ENCODE measurements around the gene PCDHA1. TPM values are rescaled to one million over a fixed set of nuclear protein-coding genes. Genes with fewer than 3 reads are reported as not detected.

The PCDHA1 gene
- total and polyA plus RNA-seq, 10 donors = 0.05 TPM; not detected in 9

Small RNAs within 50 kb of the gene (small RNA-seq; reads per million reads assigned to genes)
- gene AC010223.1 = 0 reads per million in 4 donors

Other genes starting within 250 kb of the PCDHA1 start
- gene EIF4EBP3, start 238.5 kb upstream of the PCDHA1 start, total RNA-seq = 10 to 100 TPM; 11.5 to 24.5 (median 16.2) TPM
- gene EIF4EBP3, start 238.5 kb upstream of the PCDHA1 start, polyA plus RNA-seq = 10 to 100 TPM; 60.9 to 75.6 (median 61.6) TPM
- 10 to 100 TPM; 22.9 to 33.5 (median 25.4) TPM for gene SRA1, start 228.7 kb upstream of the PCDHA1 start, total RNA-seq
- gene SRA1, start 228.7 kb upstream of the PCDHA1 start, polyA plus RNA-seq = 10 to 100 TPM; 32.6 to 42.1 (median 36.6) TPM
- 10 to 100 TPM; 31.9 to 57.8 (median 42.2) TPM for gene APBB3, start 221.5 kb upstream of the PCDHA1 start, total RNA-seq
- gene APBB3, start 221.5 kb upstream of the PCDHA1 start, polyA plus RNA-seq = 10 to 100 TPM; 26.0 to 43.4 (median 41.0) TPM
- 10 to 100 TPM; 44.1 to 64.0 (median 58.7) TPM for gene SLC35A4, start 221.3 kb upstream of the PCDHA1 start, total RNA-seq
- 10 to 100 TPM; 23.3 to 40.8 (median 27.7) TPM for gene SLC35A4, start 221.3 kb upstream of the PCDHA1 start, polyA plus RNA-seq
- gene CD14, start 153.0 kb upstream of the PCDHA1 start, total RNA-seq = 100 to 1,000 TPM in 4 of 7 donors, 10 to 100 TPM in 3; 80.2 to 209 (median 101) TPM
- 10 to 100 TPM; 40.2 to 60.9 (median 48.9) TPM for gene CD14, start 153.0 kb upstream of the PCDHA1 start, polyA plus RNA-seq
- 10 to 100 TPM; 18.3 to 55.2 (median 24.5) TPM for gene TMCO6, start 146.7 kb upstream of the PCDHA1 start, total RNA-seq
- 10 to 100 TPM; 12.0 to 21.0 (median 18.2) TPM for gene TMCO6, start 146.7 kb upstream of the PCDHA1 start, polyA plus RNA-seq
- 10 to 100 TPM; 35.1 to 61.4 (median 46.9) TPM for gene NDUFA2, start 138.5 kb upstream of the PCDHA1 start, total RNA-seq
- 100 to 1,000 TPM; 211 to 237 (median 216) TPM for gene NDUFA2, start 138.5 kb upstream of the PCDHA1 start, polyA plus RNA-seq
- 100 to 1,000 TPM in 2 of 7 donors, 10 to 100 TPM in 5; 77.2 to 139 (median 90.4) TPM for gene IK, start 138.3 kb upstream of the PCDHA1 start, total RNA-seq
- 10 to 100 TPM; 61.1 to 68.0 (median 64.4) TPM for gene IK, start 138.3 kb upstream of the PCDHA1 start, polyA plus RNA-seq
- 10 to 100 TPM; 23.0 to 30.8 (median 25.7) TPM for gene WDR55, start 121.2 kb upstream of the PCDHA1 start, total RNA-seq
- gene WDR55, start 121.2 kb upstream of the PCDHA1 start, polyA plus RNA-seq = 10 to 100 TPM; 14.2 to 25.6 (median 21.6) TPM
- gene DND1, start 112.6 kb upstream of the PCDHA1 start, total RNA-seq = 1 to 10 TPM; 1.2 to 2.8 (median 1.8) TPM
- 1 to 10 TPM; 2.2 to 4.7 (median 3.8) TPM for gene DND1, start 112.6 kb upstream of the PCDHA1 start, polyA plus RNA-seq
- 10 to 100 TPM; 41.9 to 53.9 (median 47.6) TPM for gene HARS1, start 94.8 kb upstream of the PCDHA1 start, total RNA-seq
- 10 to 100 TPM; 38.4 to 46.3 (median 45.5) TPM for gene HARS1, start 94.8 kb upstream of the PCDHA1 start, polyA plus RNA-seq
- 10 to 100 TPM; 30.2 to 40.8 (median 37.2) TPM for gene HARS2, start 94.7 kb upstream of the PCDHA1 start, total RNA-seq
- 10 to 100 TPM; 16.5 to 26.1 (median 24.1) TPM for gene HARS2, start 94.7 kb upstream of the PCDHA1 start, polyA plus RNA-seq
- 10 to 100 TPM; 34.4 to 52.3 (median 43.1) TPM for gene ZMAT2, start 85.7 kb upstream of the PCDHA1 start, total RNA-seq
- gene ZMAT2, start 85.7 kb upstream of the PCDHA1 start, polyA plus RNA-seq = 10 to 100 TPM; 44.1 to 80.3 (median 57.8) TPM
- gene PCDHA2, start 8.7 kb downstream of the PCDHA1 start, total RNA-seq = under 1 TPM in 1 of 7 donors, not detected in 6; 0.09 TPM
- gene PCDHA2, start 8.7 kb downstream of the PCDHA1 start, polyA plus RNA-seq = under 1 TPM in 1 of 3 donors, not detected in 2; 0.03 TPM
- 1 to 10 TPM in 1 of 7 donors, under 1 TPM in 5, not detected in 1; 0.07 to 2.3 (median 0.61) TPM for gene PCDHA3, start 14.9 kb downstream of the PCDHA1 start, total RNA-seq
- under 1 TPM in 2 of 3 donors, not detected in 1; 0.03 to 0.08 TPM for gene PCDHA3, start 14.9 kb downstream of the PCDHA1 start, polyA plus RNA-seq
- gene PCDHA4, start 20.9 kb downstream of the PCDHA1 start, total RNA-seq = 1 to 10 TPM in 1 of 7 donors, under 1 TPM in 6; 0.13 to 1.2 (median 0.51) TPM
- gene PCDHA4, start 20.9 kb downstream of the PCDHA1 start, polyA plus RNA-seq = under 1 TPM in 1 of 3 donors, not detected in 2; 0.23 TPM
- under 1 TPM in 6 of 7 donors, not detected in 1; 0.09 to 0.46 (median 0.13) TPM for gene PCDHA5, start 35.5 kb downstream of the PCDHA1 start, total RNA-seq
- under 1 TPM in 1 of 3 donors, not detected in 2; 0.03 TPM for gene PCDHA5, start 35.5 kb downstream of the PCDHA1 start, polyA plus RNA-seq
- under 1 TPM in 5 of 7 donors, not detected in 2; 0.14 to 0.85 (median 0.34) TPM for gene PCDHA6, start 41.8 kb downstream of the PCDHA1 start, total RNA-seq
- under 1 TPM; 0.02 to 0.06 (median 0.04) TPM for gene PCDHA6, start 41.8 kb downstream of the PCDHA1 start, polyA plus RNA-seq
- gene PCDHA7, start 48.1 kb downstream of the PCDHA1 start, total RNA-seq = under 1 TPM in 5 of 7 donors, not detected in 2; 0.14 to 0.72 (median 0.43) TPM
- gene PCDHA7, start 48.1 kb downstream of the PCDHA1 start, polyA plus RNA-seq = under 1 TPM; 0.03 to 0.41 (median 0.11) TPM
- gene PCDHA8, start 55.0 kb downstream of the PCDHA1 start, total RNA-seq = under 1 TPM in 5 of 7 donors, not detected in 2; 0.11 to 0.52 (median 0.25) TPM
- not detected for gene PCDHA8, start 55.0 kb downstream of the PCDHA1 start, polyA plus RNA-seq
- gene PCDHA9, start 62.2 kb downstream of the PCDHA1 start, total RNA-seq = under 1 TPM in 5 of 7 donors, not detected in 2; 0.13 to 0.98 (median 0.17) TPM
- not detected for gene PCDHA9, start 62.2 kb downstream of the PCDHA1 start, polyA plus RNA-seq
- 1 to 10 TPM in 3 of 7 donors, under 1 TPM in 4; 0.34 to 1.4 (median 0.60) TPM for gene PCDHA10, start 69.8 kb downstream of the PCDHA1 start, total RNA-seq
- gene PCDHA10, start 69.8 kb downstream of the PCDHA1 start, polyA plus RNA-seq = under 1 TPM in 2 of 3 donors, not detected in 1; 0.02 to 0.03 TPM
- gene PCDHA11, start 82.8 kb downstream of the PCDHA1 start, total RNA-seq = under 1 TPM in 6 of 7 donors, not detected in 1; 0.11 to 0.79 (median 0.31) TPM
- gene PCDHA11, start 82.8 kb downstream of the PCDHA1 start, polyA plus RNA-seq = not detected
- under 1 TPM in 4 of 7 donors, not detected in 3; 0.17 to 0.79 (median 0.32) TPM for gene PCDHA12, start 89.2 kb downstream of the PCDHA1 start, total RNA-seq
- gene PCDHA12, start 89.2 kb downstream of the PCDHA1 start, polyA plus RNA-seq = under 1 TPM in 1 of 3 donors, not detected in 2; 0.06 TPM
- under 1 TPM in 5 of 7 donors, not detected in 2; 0.22 to 0.79 (median 0.46) TPM for gene PCDHA13, start 96.0 kb downstream of the PCDHA1 start, total RNA-seq
- under 1 TPM in 2 of 3 donors, not detected in 1; 0.20 to 0.21 TPM for gene PCDHA13, start 96.0 kb downstream of the PCDHA1 start, polyA plus RNA-seq
- 1 to 10 TPM in 2 of 7 donors, under 1 TPM in 5; 0.13 to 1.2 (median 0.41) TPM for gene PCDHAC1, start 140.2 kb downstream of the PCDHA1 start, total RNA-seq
- under 1 TPM; 0.17 to 0.35 (median 0.23) TPM for gene PCDHAC1, start 140.2 kb downstream of the PCDHA1 start, polyA plus RNA-seq
- gene PCDHAC2, start 180.3 kb downstream of the PCDHA1 start, total RNA-seq = 1 to 10 TPM; 1.5 to 7.9 (median 3.9) TPM
- under 1 TPM; 0.15 to 0.26 (median 0.17) TPM for gene PCDHAC2, start 180.3 kb downstream of the PCDHA1 start, polyA plus RNA-seq

Data from spleen (tissue), 11 donors.